Loucy (cell line): ENCODE data around the gene CSNK2A1.

Source experiments
- CTCF ChIP-seq: fragments of 200-600 bp; sonication (generic); conservative IDR thresholded peaks from 2 replicates; pipeline ENCODE4 v1.5.1; 2014; ENCODE audit warnings: mild to moderate bottlenecking, antibody characterized with exemption, low read length
- EZH2phosphoT487 ChIP-seq: fragments of 200-600 bp; IDR thresholded peaks from 2 replicates; pipeline ENCODE4 v1.6.1; 2018; ENCODE audit warnings: antibody characterized with exemption, mild to moderate bottlenecking, moderate library complexity, borderline replicate concordance

GRCh38 chr20:532530-532929 lies 11.1 kb downstream of the CSNK2A1 start:
- TF ChIP-seq CTCF (no peak), EZH2phosphoT487 (no peak)
